Stimulated activated CD8-positive, alpha-beta memory T cell treated with anti-CD3 and anti-CD28 coated beads, Interleukin-15, amount 100 ng/mL, for 1 hour (primary cell): Measurements from ENCODE around the gene TLDC2.
A peak's percentile ranks its signal among the peaks of the same experiment; 100 is the strongest.
"Not testable (repeated sequence)": the region's sequence is repeated elsewhere in the genome, so short reads cannot be mapped to it uniquely, and the experiment has no call there.

Experiments
- DNase-seq: peaks from one replicate; pipeline ENCODE4 v3.0.0-alpha.2; 2020; ENCODE audit warnings: low read depth

TLDC2 gene

GRCh38 chr20:36871640-36872570, 4.0 kb upstream of the TLDC2 start:
- no peak for DNase-seq

- DNase-seq = no peak
Measured at GRCh38 chr20:36872852-36873251, 3.1 kb upstream of the TLDC2 start.

- DNase-seq = no peak
Measured at GRCh38 chr20:36873498-36874189, 2.3 kb upstream of the TLDC2 start.

- not testable (repeated sequence) for DNase-seq
Measured at GRCh38 chr20:36875093-36875492, 845 bp upstream of the TLDC2 start.

GRCh38 chr20:36876473-36876833, 515 bp downstream of the TLDC2 start:
- no peak for DNase-seq

GRCh38 chr20:36878941-36879340, 3.0 kb downstream of the TLDC2 start:
- DNase-seq = no peak

GRCh38 chr20:36880741-36881250, 4.9 kb downstream of the TLDC2 start:
- no peak for DNase-seq

- DNase-seq = no peak
Measured at GRCh38 chr20:36881331-36881730, 5.4 kb downstream of the TLDC2 start.

GRCh38 chr20:36881888-36882287, 6.0 kb downstream of the TLDC2 start:
- DNase-seq = no peak

GRCh38 chr20:36883977-36884535, 8.1 kb downstream of the TLDC2 start:
- no peak for DNase-seq

GRCh38 chr20:36885356-36885755, 9.4 kb downstream of the TLDC2 start:
- no peak for DNase-seq

- peak; percentile 66 for DNase-seq
Measured at GRCh38 chr20:36886859-36887751, 11.2 kb downstream of the TLDC2 start.

GRCh38 chr20:36887752-36888090, 11.8 kb downstream of the TLDC2 start:
- no peak for DNase-seq

- DNase-seq = no peak
Measured at GRCh38 chr20:36888880-36889516, 13.1 kb downstream of the TLDC2 start.

GRCh38 chr20:36890586-36890985, 14.6 kb downstream of the TLDC2 start:
- no peak for DNase-seq

GRCh38 chr20:36891211-36891610, 15.3 kb downstream of the TLDC2 start:
- DNase-seq = no peak

- DNase-seq = no peak
Measured at GRCh38 chr20:36893801-36894200, 17.9 kb downstream of the TLDC2 start.

- DNase-seq = no peak
Measured at GRCh38 chr20:36895036-36895435, 19.1 kb downstream of the TLDC2 start.

GRCh38 chr20:36904690-36905089, 28.8 kb downstream of the TLDC2 start:
- no peak for DNase-seq

GRCh38 chr20:36905566-36905965, 29.6 kb downstream of the TLDC2 start:
- DNase-seq = not testable (repeated sequence)

GRCh38 chr20:36906086-36906485, 30.1 kb downstream of the TLDC2 start:
- not testable (repeated sequence) for DNase-seq
